HG03060 (cell line): ENCODE data around the gene MARF1.
A peak's percentile ranks its signal among the peaks of the same experiment; 100 is the strongest.
"Not testable (repeated sequence)": the region's sequence is repeated elsewhere in the genome, so short reads cannot be mapped to it uniquely, and the experiment has no call there.

Source experiments
- ATAC-seq: cut with Tn5 transposase; IDR thresholded peaks from one replicate; pipeline ENCODE4 v1.9.1; 2021; ENCODE audit warnings: low read depth, moderate number of reproducible peaks; ENCODE audit not compliant: unreplicated experiment

Gene MARF1, protein sequence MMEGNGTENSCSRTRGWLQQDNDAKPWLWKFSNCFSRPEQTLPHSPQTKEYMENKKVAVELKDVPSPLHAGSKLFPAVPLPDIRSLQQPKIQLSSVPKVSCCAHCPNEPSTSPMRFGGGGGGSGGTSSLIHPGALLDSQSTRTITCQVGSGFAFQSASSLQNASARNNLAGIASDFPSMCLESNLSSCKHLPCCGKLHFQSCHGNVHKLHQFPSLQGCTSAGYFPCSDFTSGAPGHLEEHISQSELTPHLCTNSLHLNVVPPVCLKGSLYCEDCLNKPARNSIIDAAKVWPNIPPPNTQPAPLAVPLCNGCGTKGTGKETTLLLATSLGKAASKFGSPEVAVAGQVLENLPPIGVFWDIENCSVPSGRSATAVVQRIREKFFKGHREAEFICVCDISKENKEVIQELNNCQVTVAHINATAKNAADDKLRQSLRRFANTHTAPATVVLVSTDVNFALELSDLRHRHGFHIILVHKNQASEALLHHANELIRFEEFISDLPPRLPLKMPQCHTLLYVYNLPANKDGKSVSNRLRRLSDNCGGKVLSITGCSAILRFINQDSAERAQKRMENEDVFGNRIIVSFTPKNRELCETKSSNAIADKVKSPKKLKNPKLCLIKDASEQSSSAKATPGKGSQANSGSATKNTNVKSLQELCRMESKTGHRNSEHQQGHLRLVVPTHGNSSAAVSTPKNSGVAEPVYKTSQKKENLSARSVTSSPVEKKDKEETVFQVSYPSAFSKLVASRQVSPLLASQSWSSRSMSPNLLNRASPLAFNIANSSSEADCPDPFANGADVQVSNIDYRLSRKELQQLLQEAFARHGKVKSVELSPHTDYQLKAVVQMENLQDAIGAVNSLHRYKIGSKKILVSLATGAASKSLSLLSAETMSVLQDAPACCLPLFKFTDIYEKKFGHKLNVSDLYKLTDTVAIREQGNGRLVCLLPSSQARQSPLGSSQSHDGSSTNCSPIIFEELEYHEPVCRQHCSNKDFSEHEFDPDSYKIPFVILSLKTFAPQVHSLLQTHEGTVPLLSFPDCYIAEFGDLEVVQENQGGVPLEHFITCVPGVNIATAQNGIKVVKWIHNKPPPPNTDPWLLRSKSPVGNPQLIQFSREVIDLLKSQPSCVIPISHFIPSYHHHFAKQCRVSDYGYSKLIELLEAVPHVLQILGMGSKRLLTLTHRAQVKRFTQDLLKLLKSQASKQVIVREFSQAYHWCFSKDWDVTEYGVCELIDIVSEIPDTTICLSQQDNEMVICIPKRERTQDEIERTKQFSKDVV (N-terminal part only)

DNA sequence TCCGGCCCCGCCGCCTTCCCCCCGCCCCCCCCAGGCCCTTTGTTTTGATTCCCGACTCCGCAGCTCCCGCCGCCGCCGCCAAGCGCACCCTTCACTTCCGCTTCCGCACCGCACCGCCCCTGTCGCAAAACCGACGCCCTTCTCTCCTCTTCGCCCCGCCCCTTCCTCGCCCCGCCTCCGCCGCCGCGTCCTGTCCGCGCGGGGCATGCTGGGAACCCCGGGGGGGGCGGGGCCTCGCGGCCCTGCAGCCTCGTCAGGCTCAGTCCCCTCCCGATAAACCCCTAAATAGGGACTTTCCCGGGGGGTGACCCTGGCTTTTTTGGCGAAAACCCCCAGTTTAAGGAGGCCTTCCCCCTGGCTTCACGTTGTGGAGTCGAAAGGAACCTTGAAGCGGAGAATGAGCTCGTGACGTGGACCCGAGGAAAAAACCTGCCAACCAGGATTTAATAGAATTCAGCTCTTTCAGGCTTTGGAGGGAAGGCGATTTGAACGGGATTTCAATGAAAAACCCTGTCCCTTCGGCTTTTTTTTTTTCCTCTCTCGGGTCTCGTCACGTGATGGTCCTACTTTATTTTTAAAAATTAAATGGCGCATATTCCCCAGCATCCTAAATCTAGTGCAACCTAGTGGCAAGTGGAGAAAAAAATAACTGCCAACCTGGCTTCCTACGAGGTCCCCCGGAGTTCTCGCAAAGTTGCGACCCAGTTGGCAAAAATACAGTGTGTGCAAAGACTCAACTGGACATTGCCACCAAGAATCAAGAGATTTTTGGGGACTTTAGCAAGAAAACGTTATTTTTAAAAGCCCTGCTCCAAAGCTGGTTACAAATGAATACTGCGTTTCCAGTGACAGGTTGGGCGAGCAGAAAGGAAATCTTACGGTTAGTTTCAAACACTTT is at the start of gene MARF1:
Gene MARF1, minus strand, starts transcription at position 107 of the 898 bp plus-strand sequence. CDS start 3,921 bp downstream, outside the sequence.
- ATAC-seq, result peak; percentile 9

DNA sequence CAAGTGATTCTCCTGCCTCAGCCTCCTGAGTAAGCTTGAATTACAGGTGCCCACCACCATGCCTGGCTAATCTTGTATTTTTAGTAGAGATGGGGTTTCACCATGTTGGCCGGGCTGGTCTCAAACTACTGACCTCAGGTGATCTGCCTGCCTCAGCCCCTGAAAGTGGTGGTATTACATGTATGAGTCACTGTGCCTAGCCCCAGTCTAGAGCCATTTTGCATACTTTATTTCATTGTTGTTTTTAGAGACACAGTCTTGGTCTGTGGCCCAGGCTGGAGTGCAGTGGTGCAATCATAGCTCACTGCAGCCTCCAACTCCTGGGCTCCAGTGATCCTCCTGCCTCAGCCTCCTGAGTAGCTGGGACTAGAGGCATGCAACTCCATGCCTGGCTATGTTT is 49.6 kb upstream of the MARF1 start:
- ATAC-seq, result not testable (repeated sequence)

DNA sequence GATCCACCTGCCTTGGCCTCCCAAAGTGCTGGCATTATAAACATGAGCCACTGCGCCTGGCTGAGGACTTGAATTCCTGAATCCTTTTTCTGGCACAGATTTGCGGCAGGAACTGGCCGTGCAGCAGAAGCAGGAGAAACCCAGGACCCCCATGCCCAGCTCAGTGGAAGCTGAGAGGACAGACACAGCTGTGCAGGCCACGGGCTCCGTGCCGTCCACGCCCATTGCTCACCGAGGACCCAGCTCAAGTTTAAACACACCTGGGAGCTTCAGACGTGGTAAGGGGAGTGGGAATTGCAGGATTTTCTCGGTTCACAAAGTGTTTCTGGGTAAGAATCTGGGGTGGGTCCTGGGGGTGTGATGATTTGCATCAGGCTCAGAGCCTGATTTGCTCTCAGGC is 48.1 kb upstream of the MARF1 start:
- no peak for ATAC-seq

DNA sequence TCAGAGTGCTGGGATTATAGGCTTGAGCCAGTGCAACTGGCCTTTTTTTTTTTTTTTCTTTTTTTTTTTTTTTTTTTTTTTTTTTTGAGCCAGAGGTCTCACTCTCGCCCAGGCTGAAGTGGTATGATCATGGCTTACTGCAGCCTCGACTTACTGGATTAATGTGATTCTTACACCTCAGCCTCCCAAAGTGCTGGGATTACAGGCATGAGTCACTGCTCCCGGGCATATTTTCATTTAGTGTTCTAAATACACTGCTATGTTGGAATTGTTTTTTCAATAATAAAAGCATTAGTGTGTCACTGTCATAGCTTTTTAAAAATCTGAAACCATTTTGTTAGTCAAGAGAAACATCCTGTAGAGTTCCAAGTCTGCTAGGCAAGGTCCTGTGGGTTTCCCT is 47.3 kb upstream of the MARF1 start:
- ATAC-seq, result no peak

DNA sequence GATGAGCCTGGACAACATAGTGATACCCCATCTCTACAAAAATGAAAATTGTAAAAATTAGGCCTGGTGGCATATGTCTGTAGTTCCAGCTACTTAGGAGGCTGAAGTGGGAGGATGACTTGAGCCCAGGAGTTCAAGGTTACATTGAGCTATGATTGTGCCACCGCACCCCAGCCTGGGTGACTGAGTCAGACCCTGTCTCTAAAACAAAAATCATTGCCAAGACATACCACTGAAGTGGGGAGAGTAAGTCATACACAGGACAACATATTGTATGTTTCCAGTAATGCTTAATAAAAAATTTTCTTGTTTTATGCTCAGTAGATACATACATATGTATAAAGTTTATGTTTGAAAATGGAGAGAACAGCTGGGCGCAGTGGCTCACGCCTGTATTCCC is 46.3 kb upstream of the MARF1 start:
- ATAC-seq, result no peak

DNA sequence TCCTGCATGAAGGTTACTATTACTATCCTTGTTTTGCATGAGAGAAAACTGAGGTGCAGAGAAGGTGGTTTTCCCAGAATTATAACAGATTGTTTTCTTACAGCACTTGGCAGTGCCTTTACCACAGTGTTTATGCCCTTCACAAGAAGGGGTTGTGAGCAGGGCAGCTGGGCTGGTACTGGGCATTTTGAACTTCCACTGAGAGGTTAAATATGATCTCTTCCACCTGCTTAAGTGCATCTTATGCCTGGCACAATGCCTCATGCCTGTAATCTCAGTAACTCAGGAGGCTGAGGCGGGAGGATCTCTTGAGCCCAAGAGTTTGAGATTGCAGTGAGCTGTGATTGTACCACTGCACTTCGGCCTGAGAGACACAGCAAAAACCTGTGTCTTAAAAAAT is 43.3 kb upstream of the MARF1 start:
- ATAC-seq, result no peak

DNA sequence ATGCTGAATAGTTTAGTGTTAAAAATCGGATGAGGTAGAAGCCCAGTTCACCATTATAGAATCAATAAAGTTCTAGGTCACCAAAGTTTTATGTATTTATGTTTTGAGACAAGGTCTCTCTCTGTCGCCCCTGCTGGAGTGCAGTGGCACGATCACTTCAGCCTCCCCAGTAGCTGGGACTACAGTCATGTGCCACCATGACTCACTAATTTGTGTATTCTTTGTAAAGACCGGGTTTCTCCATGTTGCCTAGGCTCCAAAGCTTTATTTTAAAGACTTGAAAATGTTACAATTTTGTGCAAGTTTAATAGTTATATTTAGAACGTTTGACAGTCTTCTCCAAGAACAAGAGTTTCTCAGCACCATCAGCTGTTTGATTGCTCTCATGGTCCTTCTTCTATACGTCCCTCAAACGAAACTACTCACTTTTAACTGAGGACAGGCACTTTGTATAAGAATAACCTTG is 39.2 kb upstream of the MARF1 start:
- ATAC-seq, result no peak

DNA sequence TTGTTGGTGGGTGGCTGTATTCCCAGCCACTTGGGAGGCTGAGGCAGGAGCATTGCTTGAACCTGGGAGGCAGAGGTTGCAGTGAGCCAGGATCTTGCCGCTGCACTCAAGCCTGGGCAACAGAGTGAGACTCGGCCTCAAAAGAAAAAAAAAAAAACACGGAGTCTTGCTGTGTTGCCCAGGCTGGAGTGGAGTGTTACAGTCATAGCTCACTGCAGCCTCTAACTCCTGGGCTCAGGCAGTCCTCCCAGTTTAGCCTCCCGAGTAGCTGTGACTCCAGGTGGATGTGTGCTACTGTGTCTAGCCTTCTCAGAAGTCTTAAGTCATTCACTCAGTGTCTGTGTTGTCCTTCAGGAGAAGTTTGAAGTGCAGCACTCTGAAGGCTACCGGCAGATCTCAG is 34.5 kb upstream of the MARF1 start:
- no peak for ATAC-seq

DNA sequence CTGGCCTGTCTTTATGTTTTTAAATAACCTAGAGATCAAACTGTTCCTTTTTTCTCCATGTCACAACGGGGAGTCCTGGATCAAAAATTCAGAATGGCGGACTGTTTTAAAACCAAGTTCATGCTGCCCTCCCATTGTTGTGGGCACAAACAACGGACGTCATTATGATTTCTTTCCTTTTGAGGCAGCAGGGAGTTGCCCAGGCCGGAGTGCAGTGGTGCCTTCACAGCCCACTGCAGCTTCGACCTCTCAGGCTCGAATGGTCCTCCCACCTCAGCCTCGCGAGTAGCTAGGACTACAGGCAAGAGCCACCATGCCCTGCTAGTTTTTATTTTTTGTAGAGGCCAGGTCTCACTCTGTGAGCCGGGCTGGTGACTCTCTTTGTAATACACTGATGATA is 33.6 kb upstream of the MARF1 start:
- no peak for ATAC-seq

DNA sequence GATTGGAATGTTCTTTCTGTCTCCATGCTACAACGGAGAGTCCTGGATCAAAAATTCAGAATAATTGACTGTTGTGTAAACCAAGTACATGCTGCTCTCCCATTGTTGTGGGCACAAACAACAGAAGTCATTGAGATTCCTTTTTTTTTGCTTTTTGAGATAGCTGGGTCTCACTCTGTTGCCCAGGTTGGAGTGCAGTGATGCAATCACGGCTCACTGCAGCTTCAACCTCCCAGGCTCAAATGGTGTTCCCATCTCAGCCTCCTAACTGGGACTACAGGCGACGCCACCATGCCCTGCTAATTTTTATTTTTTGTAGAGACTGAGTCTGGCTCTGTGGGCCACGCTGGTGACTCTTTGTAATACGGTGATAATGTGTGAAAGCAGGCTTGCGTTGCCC is 31.6 kb upstream of the MARF1 start:
- ATAC-seq, result no peak

DNA sequence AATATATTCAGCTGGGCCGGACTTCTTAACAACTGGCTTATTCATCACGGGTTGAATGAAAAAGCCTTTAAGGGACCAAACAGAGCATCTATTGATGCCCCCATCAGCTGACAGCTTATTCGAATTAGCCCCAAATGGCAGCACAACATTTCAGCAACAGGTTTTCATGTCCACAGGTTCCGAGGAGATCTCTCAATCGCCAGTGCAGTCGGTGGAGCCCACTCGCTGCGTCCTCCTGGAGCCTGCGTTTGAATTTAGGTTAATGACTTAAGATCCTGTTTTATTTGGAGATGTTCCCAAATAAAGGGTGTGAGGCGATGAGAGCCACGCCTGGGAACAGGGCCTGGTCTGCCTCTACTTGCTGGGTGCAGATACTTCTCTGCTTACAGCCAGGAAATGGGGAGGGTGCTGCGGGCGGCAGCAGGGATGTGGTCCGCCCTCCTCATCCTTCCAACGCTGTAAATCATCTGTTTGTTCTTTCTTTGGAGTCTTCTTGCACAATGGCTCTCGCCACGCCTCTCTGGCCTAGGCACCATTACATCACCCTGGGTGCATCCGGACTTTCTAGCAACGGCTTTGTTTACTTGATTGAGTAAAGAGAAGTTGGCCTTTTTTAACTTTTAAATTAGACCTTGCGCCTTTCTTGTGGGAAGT is 29.7 kb upstream of the MARF1 start:
- ATAC-seq, result no peak

DNA sequence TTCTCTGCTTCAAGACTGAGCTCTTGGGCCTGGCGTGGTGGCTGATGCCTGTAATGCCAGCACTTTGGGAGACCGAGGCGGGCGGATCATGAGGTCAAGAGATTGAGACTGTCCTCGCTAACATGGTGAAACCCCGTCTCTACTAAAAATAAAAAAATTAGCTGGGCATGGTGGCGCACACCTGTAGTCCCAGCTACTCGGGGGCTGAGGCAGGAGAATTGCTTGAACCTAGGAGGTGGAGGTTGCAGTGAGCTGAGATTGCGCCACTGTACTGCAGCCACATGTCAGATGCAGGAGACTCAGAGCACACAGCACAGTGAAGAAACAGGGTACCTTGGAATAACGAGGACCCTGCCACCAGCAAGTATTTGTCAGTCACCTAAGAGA is 29.2 kb upstream of the MARF1 start:
- ATAC-seq, result not testable (repeated sequence)

DNA sequence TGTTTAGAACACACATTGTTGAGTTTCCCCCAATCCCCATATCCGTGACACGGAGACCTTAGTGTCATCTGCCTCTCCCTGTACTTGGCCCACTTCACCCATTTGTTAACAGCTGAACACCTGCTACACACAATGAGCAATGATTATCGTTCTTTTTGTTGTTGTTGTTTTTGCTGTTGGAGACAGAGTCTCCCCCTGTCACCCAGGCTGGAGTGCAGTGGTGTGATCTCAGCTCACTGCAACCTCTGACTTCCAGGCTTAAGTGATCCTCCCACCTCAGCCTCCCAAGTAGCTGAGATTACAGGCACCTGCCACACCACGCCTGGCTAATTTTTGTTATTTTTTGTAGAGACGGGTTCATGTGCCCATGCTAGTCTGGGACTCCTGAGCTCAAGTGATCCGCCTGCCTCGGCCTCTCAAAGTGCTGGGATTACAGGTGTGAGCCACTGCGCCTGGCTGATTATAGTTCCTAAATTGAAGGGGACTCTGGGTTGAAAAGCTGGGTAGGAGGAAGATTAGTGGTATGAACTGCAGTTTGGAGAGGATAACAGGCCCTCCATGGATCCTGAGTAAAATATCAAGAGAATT is 28.7 kb upstream of the MARF1 start:
- ATAC-seq, result no peak

DNA sequence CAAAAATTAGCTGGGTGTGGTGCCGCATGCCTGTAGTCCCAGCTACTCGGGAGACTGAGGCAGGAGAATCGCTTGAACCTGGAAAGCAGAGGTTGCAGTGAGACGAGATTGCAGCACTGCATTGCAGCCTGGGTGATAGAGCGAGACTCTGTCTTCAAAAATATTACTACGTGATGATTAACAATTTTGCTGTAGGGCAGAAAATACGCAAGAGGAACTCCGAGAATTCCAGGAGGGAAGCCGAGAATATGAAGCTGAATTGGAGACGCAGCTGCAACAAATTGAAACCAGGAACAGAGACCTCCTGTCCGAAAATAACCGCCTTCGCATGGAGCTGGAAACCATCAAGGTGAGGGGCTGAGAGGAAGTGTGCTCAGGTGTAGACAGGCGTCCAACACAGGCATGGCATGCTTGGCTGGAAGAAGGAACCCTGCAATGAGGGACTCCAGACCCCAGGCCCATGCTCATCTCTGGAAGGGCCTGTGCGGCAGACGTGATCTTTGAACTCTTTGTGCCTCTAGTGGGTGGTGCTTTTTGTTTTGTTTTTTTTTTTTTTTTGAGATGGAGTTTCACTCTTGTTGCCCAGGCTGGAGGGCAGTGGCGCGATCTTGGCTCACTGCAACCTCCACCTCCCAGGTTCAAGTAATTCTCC is 24.3 kb upstream of the MARF1 start:
- no peak for ATAC-seq

DNA sequence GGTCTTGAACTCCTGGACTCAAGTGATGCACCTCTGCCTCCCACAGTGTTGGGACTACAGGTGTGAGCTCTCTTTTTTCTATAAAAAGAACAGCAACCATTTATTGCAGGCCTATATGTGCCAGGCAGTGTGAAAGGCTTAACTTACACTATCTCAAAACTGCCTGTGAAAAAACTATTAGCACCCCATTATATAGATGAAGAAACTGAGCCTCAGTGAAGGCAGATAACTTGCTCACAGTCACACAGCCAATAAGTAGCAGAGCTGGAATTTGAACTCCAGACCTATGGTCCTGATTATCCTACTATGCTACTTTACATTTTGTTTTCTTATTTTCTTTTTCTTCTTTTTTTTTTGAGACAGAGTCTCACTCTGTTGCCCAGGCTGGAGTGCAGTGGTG is 22.2 kb upstream of the MARF1 start:
- ATAC-seq, result no peak

DNA sequence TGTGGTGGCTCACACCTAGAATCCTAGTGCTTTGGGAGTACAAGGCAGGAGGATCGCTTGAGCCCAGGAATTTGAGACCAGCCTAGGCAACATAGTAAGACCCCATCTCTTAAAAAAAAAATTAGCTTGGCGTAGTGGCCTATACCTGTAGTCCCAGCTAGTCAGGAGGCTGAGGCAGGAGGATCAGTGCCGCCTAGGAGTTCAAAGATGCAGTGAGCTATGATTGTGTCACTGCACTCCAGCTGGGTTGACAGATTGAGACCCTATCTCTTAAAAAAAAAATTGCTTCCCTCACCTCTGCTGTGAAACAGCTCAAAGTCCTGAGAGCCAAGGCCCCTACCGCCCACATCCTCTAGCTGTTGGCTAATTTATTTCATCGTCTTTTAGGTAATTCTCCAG is 17.2 kb upstream of the MARF1 start:
- ATAC-seq, result no peak

DNA sequence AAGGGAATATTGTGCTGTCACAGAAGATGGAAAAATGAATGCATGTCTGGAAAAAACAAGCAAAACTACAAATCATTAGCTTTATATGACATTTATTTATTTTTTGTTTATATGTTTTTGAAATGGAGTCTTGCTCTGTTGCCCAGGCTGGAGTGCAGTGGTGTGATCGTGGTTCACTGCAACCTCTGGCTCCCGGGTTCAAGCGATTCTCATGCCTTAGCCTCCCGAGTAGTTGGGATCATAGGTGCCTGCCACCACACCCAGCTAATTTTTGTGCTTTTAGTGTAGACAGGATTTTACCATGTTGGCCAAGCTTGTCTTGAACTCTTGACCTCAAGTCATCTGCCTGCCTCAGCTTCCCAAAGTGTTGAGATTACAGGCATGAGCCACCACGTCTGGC is 15.6 kb upstream of the MARF1 start:
- no peak for ATAC-seq

DNA sequence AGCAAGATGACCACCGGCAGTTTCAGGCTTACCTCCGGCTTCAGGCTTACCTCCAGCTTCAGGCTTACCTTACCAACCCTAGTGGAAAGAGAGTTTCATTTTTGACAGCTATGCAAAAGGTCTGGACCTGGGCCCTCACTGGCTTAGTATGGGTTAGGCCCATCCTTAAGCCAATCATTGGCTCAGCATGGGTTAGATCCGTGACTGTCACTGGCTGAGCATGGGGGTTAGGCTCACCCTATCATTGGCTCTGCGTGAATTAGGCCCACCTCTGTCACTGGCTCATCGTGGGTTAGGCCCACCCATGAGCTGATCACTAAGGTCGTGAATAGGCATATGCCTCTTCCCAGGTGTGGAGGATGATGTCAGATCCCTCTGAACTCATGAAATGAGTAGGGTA is 15.2 kb upstream of the MARF1 start:
- ATAC-seq, result no peak
